Glutamatergic neuron (in vitro differentiated cells): ENCODE results near the gene NMD3. TPM values are rescaled to one million over a fixed set of nuclear protein-coding genes. Genes with fewer than 3 reads are reported as not detected.

Experiments
- DNase-seq: peaks from one replicate; pipeline ENCODE4 v3.0.0; 2022
- H3K27ac Mint-ChIP-seq: one replicate; pipeline ENCODE4 v1.8.0; 2020; ENCODE audit warnings: mild to moderate bottlenecking, mixed read lengths, inconsistent platforms; ENCODE audit not compliant: unreplicated experiment
- H3K27me3 Mint-ChIP-seq: one replicate; pipeline ENCODE4 v1.8.0; 2020; ENCODE audit warnings: mild to moderate bottlenecking, moderate library complexity, mixed read lengths, inconsistent platforms; ENCODE audit not compliant: unreplicated experiment
- H3K36me3 Mint-ChIP-seq: one replicate; pipeline ENCODE4 v1.8.0; 2020; ENCODE audit warnings: mild to moderate bottlenecking, mixed read lengths, inconsistent platforms; ENCODE audit not compliant: unreplicated experiment
- H3K4me1 Mint-ChIP-seq: one replicate; pipeline ENCODE4 v1.8.0; 2020; ENCODE audit warnings: mild to moderate bottlenecking, low read depth, mixed read lengths, inconsistent platforms; ENCODE audit not compliant: unreplicated experiment
- H3K4me3 Mint-ChIP-seq: one replicate; pipeline ENCODE4 v1.8.0; 2020; ENCODE audit warnings: mild to moderate bottlenecking, mixed read lengths, inconsistent platforms; ENCODE audit not compliant: unreplicated experiment
- H3K9me3 Mint-ChIP-seq: one replicate; pipeline ENCODE4 v1.8.0; 2020; ENCODE audit warnings: mild to moderate bottlenecking, moderate library complexity, mixed read lengths, inconsistent platforms; ENCODE audit not compliant: unreplicated experiment
- CTCF ChIP-seq: fragments of 200-600 bp; sonication (generic); IDR thresholded peaks from one replicate; pipeline ENCODE4 v1.5.0; 2021; ENCODE audit not compliant: partially characterized antibody, unreplicated experiment
- total RNA-seq: library from RNA; stranded (reverse); fragmentation: NEBNext Ultra II Directional; extraction: Animal tissue kit (Norgen Biotek cat#: 25700); gene quantifications from one replicate; pipeline ENCODE4 v1.2.1, GENCODE V29; 2021; ENCODE audit not compliant: unreplicated experiment

The NMD3 gene
- total RNA-seq, 1 donor from 2014 or later: 49.3 TPM

- TF ChIP-seq CTCF: no peak
- Mint-ChIP-seq H3K9me3 (no peaks in the 10 kb centered on the region), H3K36me3 (peaks cover 27% of the 10 kb centered on the region)
These were observed 63.9 kb downstream of the NMD3 start for GRCh38 chr3:161284989-161285388.

GRCh38 chr3:161289174-161289573 lies 68.1 kb downstream of the NMD3 start:
- H3K9me3 Mint-ChIP-seq: no peaks in the 10 kb centered on the region
- no peaks in the 10 kb centered on the region for H3K4me1 Mint-ChIP-seq
- H3K36me3 Mint-ChIP-seq: peaks cover 13% of the 10 kb centered on the region
- H3K27me3 Mint-ChIP-seq: no peaks in the 10 kb centered on the region
- no peak for DNase-seq
- H3K27ac Mint-ChIP-seq: no peak overlapping the region
- no peak for TF ChIP-seq CTCF
- H3K4me3 Mint-ChIP-seq: no peak overlapping the region

More at GRCh38 chr3:161284989-161285388, 63.9 kb downstream of the NMD3 start:
- Mint-ChIP-seq H3K27ac (no peak overlapping the region), H3K4me3 (no peak overlapping the region), H3K4me1 (no peaks in the 10 kb centered on the region), H3K27me3 (no peaks in the 10 kb centered on the region)
- DNase-seq: no peak

GRCh38 chr3:161291191-161291901 lies 70.2 kb downstream of the NMD3 start:
- Mint-ChIP-seq H3K27me3 (no peaks in the 10 kb centered on the region), H3K9me3 (no peaks in the 10 kb centered on the region), H3K36me3 (peaks cover 8% of the 10 kb centered on the region), H3K27ac (no peak overlapping the region), H3K4me3 (no peak overlapping the region), H3K4me1 (no peaks in the 10 kb centered on the region)
- no peak for DNase-seq
- TF ChIP-seq CTCF: no peak

- H3K9me3 Mint-ChIP-seq: no peaks in the 10 kb centered on the region
- no peaks in the 10 kb centered on the region for H3K27me3 Mint-ChIP-seq
- no peak for DNase-seq
- H3K27ac Mint-ChIP-seq: no peak overlapping the region
- H3K4me1 Mint-ChIP-seq: no peaks in the 10 kb centered on the region
- H3K4me3 Mint-ChIP-seq: no peak overlapping the region
- H3K36me3 Mint-ChIP-seq: peaks cover 14% of the 10 kb centered on the region
- no peak for TF ChIP-seq CTCF
These were observed 72.3 kb downstream of the NMD3 start for GRCh38 chr3:161293381-161293780.

- Mint-ChIP-seq H3K4me3 (no peak overlapping the region), H3K36me3 (peaks cover 22% of the 10 kb centered on the region), H3K27ac (no peak overlapping the region), H3K4me1 (no peaks in the 10 kb centered on the region), H3K27me3 (no peaks in the 10 kb centered on the region), H3K9me3 (peaks cover 2% of the 10 kb centered on the region)
- no peak for DNase-seq
- TF ChIP-seq CTCF: no peak
These were observed 74.2 kb downstream of the NMD3 start for GRCh38 chr3:161295325-161295724.
